ENCODE measurements around the gene RPS21. TPM values are rescaled to one million over a fixed set of nuclear protein-coding genes. Genes with fewer than 3 reads are reported as not detected.

The RPS21 gene
- total RNA-seq, 4 donors from 2014 or later: 1,151 to 14,756 (median 1,928) TPM

DNA sequence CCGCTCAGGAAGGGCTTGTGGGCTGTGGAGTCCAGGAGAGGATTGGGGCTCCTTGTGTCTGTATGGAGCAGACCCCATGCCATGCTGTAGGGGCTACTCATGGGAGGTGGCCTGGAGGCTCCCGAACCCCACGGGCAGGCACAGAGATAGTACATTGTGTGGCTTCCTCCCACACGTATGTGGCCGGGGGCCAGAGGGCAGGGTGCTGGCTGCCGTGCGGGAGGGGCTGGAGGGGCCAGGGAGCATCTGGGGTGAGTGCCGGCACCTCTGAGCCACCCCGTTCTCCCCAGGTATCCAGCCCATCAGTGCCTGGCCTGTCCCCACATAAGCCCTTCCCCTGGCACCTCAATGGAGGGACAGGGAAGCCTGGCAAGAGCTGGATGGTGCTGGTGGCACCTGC is 32.9 kb downstream of the RPS21 start:
- TF ChIP-seq, protein P1, sequence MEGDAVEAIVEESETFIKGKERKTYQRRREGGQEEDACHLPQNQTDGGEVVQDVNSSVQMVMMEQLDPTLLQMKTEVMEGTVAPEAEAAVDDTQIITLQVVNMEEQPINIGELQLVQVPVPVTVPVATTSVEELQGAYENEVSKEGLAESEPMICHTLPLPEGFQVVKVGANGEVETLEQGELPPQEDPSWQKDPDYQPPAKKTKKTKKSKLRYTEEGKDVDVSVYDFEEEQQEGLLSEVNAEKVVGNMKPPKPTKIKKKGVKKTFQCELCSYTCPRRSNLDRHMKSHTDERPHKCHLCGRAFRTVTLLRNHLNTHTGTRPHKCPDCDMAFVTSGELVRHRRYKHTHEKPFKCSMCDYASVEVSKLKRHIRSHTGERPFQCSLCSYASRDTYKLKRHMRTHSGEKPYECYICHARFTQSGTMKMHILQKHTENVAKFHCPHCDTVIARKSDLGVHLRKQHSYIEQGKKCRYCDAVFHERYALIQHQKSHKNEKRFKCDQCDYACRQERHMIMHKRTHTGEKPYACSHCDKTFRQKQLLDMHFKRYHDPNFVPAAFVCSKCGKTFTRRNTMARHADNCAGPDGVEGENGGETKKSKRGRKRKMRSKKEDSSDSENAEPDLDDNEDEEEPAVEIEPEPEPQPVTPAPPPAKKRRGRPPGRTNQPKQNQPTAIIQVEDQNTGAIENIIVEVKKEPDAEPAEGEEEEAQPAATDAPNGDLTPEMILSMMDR (IDR thresholded peaks at IDR 0.05): no peak
- no peak for TF ChIP-seq POLR2A (IDR thresholded peaks at IDR 0.05)
- H3K4me3 ChIP-seq: no peak overlapping the region
- H3K9me3 ChIP-seq: no peaks in the 10 kb centered on the region
- intact Hi-C loops (cut with DNase I; ENCODE audit: low total_unique reads): loop anchor here (10.0 kb wide), 1 partner anchor 405 kb away; no protein-coding TSS in a partner anchor
- no peak for DNase-seq
- H3K27me3 ChIP-seq: no peaks in the 10 kb centered on the region
- H3K36me3 ChIP-seq: no peaks in the 10 kb centered on the region
- no peaks in the 10 kb centered on the region for H3K4me1 ChIP-seq
- no peak overlapping the region for H3K27ac ChIP-seq

DNA sequence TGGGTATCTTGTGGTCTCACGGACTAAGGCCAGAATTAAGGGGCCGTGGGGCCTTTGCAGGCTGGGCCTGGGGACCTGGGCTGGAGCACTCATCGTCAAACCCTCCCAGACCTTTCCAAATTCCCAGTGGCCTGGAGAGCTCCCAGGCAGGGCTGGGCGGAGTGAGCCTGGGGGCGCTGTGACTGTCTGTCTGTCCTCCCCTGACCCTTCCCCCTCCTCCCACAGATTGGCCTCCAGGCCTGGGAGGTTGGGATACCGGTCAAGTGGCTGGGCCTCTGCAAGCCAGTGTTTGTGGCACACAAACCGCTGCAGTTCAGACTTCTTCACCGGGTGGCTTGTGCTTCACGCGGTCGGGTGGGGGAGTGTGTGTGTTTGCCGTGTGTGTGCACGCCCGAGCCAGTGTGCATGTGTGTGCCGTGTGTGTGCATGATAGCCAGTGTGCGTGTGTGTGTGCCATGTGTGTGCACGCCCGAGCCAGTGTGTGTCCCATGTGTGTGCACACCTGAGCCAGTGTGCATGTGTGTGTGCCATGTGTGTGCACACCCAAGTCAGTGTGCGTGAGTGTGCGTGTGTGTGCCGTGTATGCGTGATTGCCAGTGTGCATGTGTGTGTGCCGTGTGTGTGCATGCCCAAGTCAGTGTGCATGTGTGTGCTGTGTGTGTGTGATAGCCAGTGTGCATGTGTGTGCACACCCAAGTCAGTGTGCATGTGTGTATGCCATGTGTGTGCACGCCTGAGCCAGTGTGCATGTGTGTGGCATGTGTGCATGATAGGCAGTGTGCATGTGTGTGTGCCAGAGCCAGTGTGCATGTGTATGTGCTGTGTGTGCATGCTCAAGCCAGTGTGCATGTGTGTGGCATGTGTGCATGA is 34.2 kb downstream of the RPS21 start:
- intact Hi-C loops (cut with DNase I; ENCODE audit: low total_unique reads): no loop called here
- Histone ChIP-seq H3K36me3 (no peaks in the 10 kb centered on the region), H3K27me3 (no peaks in the 10 kb centered on the region), H3K4me3 (no peak overlapping the region), H3K4me1 (no peaks in the 10 kb centered on the region), H3K9me3 (no peaks in the 10 kb centered on the region), H3K27ac (no peak overlapping the region)
- TF ChIP-seq, protein P1 (IDR thresholded peaks at IDR 0.05): no peak
- TF ChIP-seq POLR2A (IDR thresholded peaks at IDR 0.05): no peak
- DNase-seq: no peak

DNA sequence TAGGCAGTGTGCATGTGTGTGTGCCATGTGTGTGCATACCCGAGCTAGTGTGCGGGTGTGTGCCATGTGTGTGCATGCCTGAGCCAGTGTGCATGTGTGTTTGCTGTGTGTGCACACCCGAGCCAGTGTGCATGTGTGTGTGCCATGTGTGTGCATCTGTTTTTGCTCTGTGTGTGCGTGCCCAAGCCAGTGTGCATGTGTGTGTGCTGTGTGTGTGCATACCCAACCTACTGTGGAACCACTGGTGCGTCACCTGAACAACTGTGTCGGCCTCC is 34.8 kb downstream of the RPS21 start:
- Histone ChIP-seq H3K27ac (no peak overlapping the region), H3K9me3 (no peaks in the 10 kb centered on the region), H3K36me3 (no peaks in the 10 kb centered on the region), H3K4me1 (no peaks in the 10 kb centered on the region), H3K4me3 (no peak overlapping the region), H3K27me3 (no peaks in the 10 kb centered on the region)
- DNase-seq: no peak
- intact Hi-C loops (cut with DNase I; ENCODE audit: low total_unique reads): no loop called here
- no peak for TF ChIP-seq POLR2A (IDR thresholded peaks at IDR 0.05)
- TF ChIP-seq, protein P1 (IDR thresholded peaks at IDR 0.05): no peak

DNA sequence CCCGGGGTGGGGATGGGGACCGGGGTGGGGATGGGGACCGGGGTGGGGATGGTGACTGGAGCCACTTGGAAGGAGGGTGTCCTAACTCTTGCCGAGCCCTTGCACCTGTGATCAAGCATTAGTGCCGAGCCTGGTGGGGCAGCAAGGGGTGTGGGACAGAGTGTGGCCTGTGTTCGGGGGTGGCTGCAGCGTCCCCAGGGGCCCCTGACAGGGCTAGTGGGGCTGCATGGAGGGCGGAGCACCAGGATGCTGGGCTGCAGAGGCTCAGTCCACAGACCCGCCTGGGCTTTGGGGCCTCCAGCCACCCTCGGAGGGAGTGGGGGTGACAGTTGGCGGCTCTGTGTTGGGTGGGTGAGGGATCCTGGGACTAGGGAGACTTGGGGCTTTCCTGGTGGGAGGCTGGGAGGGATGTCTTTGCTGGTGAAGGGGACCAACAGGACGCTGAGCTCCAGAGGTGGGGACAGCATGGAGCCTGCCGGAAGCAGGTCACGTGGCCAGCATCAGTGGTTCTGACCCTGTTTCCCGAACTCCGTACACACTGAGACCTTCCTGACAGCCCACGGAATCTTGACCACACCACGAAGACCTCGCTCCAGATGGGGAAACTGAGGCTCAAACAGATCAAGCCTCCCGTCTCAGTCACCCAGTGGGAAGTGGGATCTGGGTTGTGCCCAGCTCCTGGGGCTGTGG is 35.9 kb downstream of the RPS21 start:
- H3K4me3 ChIP-seq: no peak overlapping the region
- no peaks in the 10 kb centered on the region for H3K36me3 ChIP-seq
- DNase-seq: no peak
- intact Hi-C loops (cut with DNase I; ENCODE audit: low total_unique reads): no loop called here
- H3K4me1 ChIP-seq: no peaks in the 10 kb centered on the region
- no peak for TF ChIP-seq POLR2A (IDR thresholded peaks at IDR 0.05)
- TF ChIP-seq, protein P1 (IDR thresholded peaks at IDR 0.05): no peak
- no peaks in the 10 kb centered on the region for H3K9me3 ChIP-seq
- no peak overlapping the region for H3K27ac ChIP-seq
- no peaks in the 10 kb centered on the region for H3K27me3 ChIP-seq

DNA sequence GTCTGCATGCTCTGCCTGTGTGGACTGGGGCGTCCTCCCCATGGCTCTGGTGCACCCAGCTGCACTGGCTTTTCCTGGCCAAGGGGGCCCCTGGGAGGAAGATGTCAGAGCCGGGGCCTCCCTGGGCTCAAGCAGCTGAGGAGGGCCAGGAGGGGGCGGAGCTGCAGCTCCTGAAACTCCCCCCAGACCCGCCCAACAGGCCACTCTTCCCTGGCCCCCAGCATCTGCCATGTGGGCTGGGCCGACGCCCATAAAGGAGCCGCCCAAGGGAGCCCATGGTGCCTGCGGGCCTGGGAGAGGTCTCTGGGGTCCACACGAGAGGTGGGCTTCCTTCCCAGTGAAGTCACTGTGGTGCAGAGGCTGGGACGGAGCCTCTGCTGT is 36.4 kb downstream of the RPS21 start:
- DNase-seq: no peak
- H3K4me1 ChIP-seq: no peaks in the 10 kb centered on the region
- H3K4me3 ChIP-seq: no peak overlapping the region
- no peaks in the 10 kb centered on the region for H3K36me3 ChIP-seq
- no peaks in the 10 kb centered on the region for H3K27me3 ChIP-seq
- intact Hi-C loops (cut with DNase I; ENCODE audit: low total_unique reads): no loop called here
- H3K27ac ChIP-seq: no peak overlapping the region
- TF ChIP-seq, protein P1 (IDR thresholded peaks at IDR 0.05): no peak
- TF ChIP-seq POLR2A (IDR thresholded peaks at IDR 0.05): no peak
- H3K9me3 ChIP-seq: no peaks in the 10 kb centered on the region
